Stimulated activated naive CD8-positive, alpha-beta T cell treated with anti-CD3 and anti-CD28 coated beads, Interleukin-15, Interleukin-2, amounts not matched to agents 100 U/mL and 50 U/mL, for 24 hours (primary cell): ENCODE data around the gene RPS27A.
"Not testable (repeated sequence)": the region's sequence is repeated elsewhere in the genome, so short reads cannot be mapped to it uniquely, and the experiment has no call there.

ENCODE experiments used
- ATAC-seq: fragments of 150-1000 bp; cut with Tn5 transposase; one replicate; pipeline ENCODE4 v1.10.0; 2021
- DNase-seq: peaks from one replicate; pipeline ENCODE4 v3.0.0; 2021

RPS27A gene

GRCh38 chr2:55239656-55240222, 7.3 kb downstream of the RPS27A start:
- no peak for ATAC-seq
- no peak for DNase-seq

DNA sequence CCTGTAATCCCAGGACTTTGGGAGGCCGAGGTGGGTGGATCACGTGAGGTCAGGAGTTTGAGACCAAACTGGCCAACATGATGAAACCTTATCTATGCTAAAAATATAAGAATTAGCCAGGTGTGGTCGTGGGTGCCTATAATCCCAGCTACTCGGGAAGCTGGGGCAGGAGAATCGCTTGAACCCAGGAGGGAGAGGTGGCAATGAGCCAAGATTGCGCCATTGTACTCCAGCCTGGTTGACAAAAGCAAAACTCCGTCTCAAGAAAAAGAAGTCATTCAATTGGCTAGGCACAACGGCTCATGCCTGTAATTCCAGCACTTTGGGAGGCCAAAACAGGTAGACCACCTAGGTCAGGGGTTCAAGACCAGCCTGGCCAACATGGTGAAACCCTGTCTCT, 9.1 kb downstream of the RPS27A start:
- not testable (repeated sequence) for ATAC-seq, DNase-seq

DNA sequence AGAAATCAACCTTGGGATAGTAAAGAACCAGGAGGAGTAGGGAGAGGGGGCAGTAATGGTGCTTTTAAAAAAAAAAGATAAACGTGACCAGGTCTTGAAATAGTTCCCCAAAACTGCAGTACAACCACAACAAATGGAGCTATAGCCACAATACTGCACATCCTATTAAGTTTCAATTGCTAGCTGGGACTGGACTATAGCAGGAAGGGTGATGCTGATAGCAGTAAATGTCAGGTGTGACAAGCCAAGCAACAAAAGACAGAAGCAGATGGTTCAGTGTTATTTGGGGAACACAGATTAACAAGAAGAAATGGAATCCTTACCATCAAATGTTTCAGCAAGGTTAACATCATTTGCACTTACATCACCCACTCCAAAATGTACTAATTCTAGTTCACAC, 10.1 kb downstream of the RPS27A start:
- ATAC-seq = no peak
- no peak for DNase-seq

GRCh38 chr2:55245411-55245810, 12.9 kb downstream of the RPS27A start:
- no peak for DNase-seq
- no peak for ATAC-seq

DNA sequence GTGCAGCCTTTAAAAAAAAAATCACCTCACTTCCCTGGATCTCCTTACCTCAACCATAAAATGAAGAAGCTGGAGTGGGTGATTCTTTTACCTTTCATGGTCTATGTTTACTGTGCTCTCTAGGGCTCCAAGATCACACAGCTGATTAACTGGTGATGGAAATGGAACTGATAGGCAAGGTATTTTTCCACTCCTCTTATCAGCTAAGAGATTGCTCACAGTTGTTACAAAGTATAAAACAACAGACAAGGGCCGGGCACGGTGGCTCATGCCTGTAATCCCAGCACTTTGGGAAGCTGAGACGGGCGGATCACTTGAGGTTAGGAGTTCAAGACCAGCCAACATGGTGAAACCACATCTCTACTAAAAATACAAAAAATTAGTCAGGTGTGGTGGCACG, 14.5 kb downstream of the RPS27A start:
- ATAC-seq (no peak), DNase-seq (no peak)

GRCh38 chr2:55252832-55253231, 20.3 kb downstream of the RPS27A start:
- no peak for DNase-seq
- no peak for ATAC-seq

DNA sequence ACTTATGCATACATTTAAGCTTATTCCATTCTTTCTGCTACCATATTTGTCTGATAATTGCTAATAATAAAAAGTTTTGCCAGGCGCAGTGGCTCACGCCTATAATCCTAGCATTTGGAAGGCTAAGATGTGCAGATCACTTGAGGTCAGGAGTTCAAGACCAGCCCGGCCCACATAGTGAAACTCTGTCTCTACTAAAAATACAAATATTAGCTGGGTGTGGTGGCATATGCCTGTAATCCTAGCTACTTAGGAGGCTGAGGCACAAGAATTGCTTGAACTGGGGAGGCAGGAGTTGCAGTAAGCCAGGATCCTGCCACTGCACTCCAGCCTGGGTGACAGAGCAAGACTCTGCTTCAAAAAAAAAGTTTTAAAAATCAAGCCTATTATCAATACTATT, 27.1 kb downstream of the RPS27A start:
- not testable (repeated sequence) for ATAC-seq, DNase-seq

DNA sequence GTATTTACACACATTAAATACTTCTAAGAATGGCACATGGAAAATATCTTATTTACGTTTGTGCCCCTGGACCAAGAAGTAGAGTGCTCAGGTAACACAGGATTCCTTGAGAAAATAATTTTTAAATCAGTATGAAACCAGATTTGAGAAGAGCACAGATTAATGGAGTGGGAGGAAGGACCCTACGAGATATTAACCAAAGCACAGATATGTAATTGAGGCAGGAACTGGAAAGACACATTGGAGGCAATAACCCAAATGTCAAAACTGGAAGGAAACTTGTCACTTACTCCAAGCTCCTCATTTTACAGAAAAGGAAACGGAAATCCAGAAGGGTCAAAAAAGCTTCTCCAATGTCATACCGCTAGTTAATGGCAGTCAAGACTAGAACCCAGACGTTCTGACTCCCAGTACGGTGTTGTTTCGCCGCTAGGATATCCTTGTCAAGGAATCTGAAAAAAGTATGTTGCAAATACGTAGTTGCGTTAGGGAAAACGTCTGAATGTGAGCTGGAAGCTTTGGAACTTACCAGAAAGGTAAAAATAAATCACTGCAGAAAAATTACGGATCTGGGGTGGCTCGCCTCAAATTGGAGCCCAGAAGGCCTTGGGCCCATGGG, 35.9 kb downstream of the RPS27A start:
- ATAC-seq (no peak), DNase-seq (no peak)

GRCh38 chr2:55268907-55269644, 36.6 kb downstream of the RPS27A start, which contains the start of gene MTIF2:
TSS of gene MTIF2 (minus strand) at chr2:55269231. CDS start at chr2:55263858, 5,373 bp downstream.
- peak; percentile 94 for DNase-seq
- ATAC-seq = peak; percentile 99

DNA sequence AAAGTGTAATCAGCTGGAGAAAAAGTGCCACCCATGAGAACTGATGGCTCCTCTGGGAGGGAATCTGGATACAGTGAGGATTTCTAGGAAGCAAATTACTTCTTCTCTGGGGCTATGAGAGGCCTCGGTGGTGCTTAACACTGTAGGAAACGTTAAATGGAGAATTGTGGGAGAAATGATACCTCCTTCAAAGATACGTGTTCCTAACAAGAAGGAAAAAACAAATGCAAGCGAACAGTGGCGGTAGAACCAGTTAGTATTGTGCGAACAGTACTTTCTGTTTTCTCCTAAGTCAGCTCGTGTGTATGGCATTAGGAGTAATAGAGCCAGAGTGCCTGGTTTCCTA, 37.1 kb downstream of the RPS27A start:
- no peak for ATAC-seq
- no peak for DNase-seq

DNA sequence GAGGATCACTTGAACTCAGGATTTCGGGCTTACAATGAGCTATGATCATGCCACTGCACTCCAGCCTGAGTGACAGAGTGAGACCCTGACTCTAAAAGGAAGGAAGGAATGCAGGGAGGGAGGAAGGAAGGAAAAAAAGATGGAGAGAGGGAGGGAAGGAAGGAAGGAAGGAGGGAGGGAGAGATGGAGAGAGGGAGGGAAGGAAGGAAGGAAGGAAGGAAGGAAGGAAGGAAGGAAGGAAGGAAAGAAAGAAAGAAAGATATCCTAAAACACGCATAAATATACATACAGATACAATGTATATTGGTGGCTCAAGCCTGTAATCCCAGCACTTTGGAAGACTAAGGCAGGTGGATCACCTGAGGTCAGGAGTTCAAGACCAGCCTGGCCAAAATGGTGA, 41.9 kb downstream of the RPS27A start:
- ATAC-seq, DNase-seq: not testable (repeated sequence)

GRCh38 chr2:55277310-55277709, 44.8 kb downstream of the RPS27A start:
- ATAC-seq (no peak), DNase-seq (no peak)

DNA sequence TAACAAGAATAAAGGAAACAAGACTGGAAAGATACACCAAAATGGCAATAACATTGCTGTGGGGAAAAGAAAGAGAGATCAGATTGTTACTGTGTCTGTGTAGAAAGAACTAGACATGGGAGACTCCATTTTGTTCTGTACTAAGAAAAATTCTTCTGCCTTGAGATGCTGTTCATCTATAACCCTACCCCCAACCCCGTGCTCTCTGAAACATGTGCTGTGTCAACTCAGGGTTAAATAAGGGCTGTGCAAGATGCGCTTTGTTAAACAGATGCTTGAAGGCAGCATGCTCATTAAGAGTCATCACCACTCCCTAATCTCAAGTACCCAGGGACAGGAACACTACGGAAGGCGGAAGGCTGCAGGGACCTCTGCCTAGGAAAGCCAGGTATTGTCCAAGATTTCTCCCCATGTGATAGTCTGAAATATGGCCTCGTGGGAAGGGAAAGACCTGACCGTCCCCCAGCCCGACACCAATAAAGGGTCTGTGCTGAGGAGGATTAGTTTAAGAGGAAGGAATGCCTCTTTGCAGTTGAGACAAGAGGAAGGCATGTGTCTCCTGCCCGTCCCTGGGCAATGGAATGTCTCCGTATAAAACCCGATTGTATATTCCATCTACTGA, 46.8 kb downstream of the RPS27A start:
- not testable (repeated sequence) for ATAC-seq, DNase-seq

- not testable (repeated sequence) for ATAC-seq, DNase-seq
These were observed 47.5 kb downstream of the RPS27A start for GRCh38 chr2:55279859-55280424.

DNA sequence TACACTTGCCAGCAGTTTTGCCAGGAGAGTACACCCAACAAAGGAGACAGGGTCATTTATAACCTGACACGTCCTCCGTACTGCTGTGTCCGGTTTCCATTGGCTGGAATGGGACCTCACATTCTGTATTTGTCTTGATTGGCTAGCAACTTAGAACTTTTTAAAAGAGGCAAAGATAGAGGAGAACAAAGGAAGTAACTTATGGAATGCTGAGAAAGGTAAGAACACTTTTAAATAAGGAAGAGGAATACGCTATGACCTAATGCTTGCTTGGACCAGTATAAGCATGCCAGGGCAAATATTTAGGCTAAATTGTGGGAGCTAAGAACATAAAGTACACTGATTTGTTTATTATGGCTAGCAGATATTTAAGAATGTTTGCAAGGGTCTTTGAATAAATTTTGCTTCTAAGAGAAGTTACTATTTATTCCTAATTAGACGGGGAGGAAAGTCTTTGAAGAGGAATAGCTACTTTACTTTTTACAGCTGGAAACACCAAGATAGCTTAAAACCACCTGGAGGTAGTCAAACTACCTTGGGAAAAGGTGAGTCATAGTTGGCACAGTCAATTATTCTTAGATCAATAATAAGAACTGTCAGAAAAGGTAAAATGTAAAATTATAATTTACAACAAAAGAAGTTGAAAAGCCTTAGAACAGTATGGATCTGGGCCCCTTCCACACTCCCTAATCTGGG, 48.5 kb downstream of the RPS27A start:
- not testable (repeated sequence) for DNase-seq, ATAC-seq

GRCh38 chr2:55282110-55282917, 49.8 kb downstream of the RPS27A start:
- DNase-seq = peak; percentile 87

DNA sequence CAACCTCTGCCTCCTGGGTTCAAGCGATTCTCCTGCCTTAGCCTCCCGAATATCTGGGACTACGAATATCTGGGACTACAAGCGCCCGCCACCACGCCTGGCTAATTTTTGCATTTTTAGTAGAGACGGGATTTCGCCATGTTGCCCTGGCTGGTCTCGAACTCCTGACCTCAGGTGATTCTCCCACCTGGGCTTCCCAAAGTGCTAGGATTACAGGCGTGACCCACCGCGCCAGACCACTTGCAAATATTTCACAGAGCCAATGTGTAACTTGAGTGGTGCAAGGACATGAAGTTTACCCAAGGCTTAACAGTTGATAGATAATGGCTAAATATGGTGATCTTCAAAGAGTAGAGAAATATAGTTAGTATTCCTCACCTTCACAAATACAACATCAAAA, 50.6 kb downstream of the RPS27A start:
- DNase-seq = no peak

More at GRCh38 chr2:55282110-55282917, 49.8 kb downstream of the RPS27A start:
- peak; percentile 100 for ATAC-seq

More for the DNA sequence above, 50.6 kb downstream of the RPS27A start:
- no peak for ATAC-seq
